GM12878 (cell line): Measurements from ENCODE around the gene ZNF805. TPM values are rescaled to one million over a fixed set of nuclear protein-coding genes. Genes with fewer than 3 reads are reported as not detected.

Source experiments
- ATAC-seq: fragments of 200-7000 bp; cut with Tn5 transposase; 3 replicates; pipeline ENCODE4 v1.9.1; 2020; ENCODE audit warnings: mild to moderate bottlenecking, moderate library complexity
- BruUV-seq: library from RNA; stranded (reverse); fragments of 400-500 nt; replicated peaks from 2 replicates; lab custom pipeline; 2021; lab: Mats Ljungman, UMichigan
- CTCF ChIA-PET: fragments of 300-600 bp; sonication (Branson Sonifier 250); formaldehyde crosslinking; extraction: SDS; loops from one replicate; lab custom pipeline; 2021; ENCODE audit warnings: inconsistent platforms; lab: Yijun Ruan, JAX
- POLR2A ChIA-PET: fragments of 350-600 bp; formaldehyde crosslinking; extraction: SDS; loops from one replicate; lab custom pipeline; 2021; ENCODE audit warnings: inconsistent platforms; lab: Charles Lee
- RAD21 ChIA-PET: fragments of 300-600 bp; sonication (Branson Sonifier 250); formaldehyde crosslinking; loops from one replicate; lab custom pipeline; 2023; ENCODE audit warnings: antibody characterized with exemption; ENCODE audit not compliant: unreplicated experiment; lab: Charles Lee
- SMC1A ChIA-PET: fragments of 300-600 bp; sonication (Branson Sonifier 250); formaldehyde crosslinking; loops from one replicate; lab custom pipeline; 2023; ENCODE audit not compliant: unreplicated experiment, uncharacterized antibody; lab: Charles Lee
- DNase-seq: peaks from one replicate; pipeline ENCODE4 v3.0.0-alpha.2; 2011; ENCODE audit warnings: low read depth, low spot score
- FAIRE-seq: peaks from 3 replicates; lab custom pipeline; 2011; peaks lifted over from hg19 to GRCh38; lab: Jason Lieb, UNC
- H2AFZ ChIP-seq: 2 replicates; pipeline ENCODE4 v1.6.0; 2011; ENCODE audit warnings: low read depth, low read length, control low read depth; ENCODE audit not compliant: control insufficient read depth
- H3K27ac ChIP-seq: 2 replicates; pipeline ENCODE4 v1.5.1; 2011; ENCODE audit warnings: control low read depth; ENCODE audit not compliant: control insufficient read depth, insufficient read depth
- H3K27me3 ChIP-seq, 2 experiments: replicated peaks in 1 of 2; 2 replicates each; pipeline versions ENCODE4 v1.6.0 to v1.6.1; 2011; ENCODE audit warnings: low read length in 1 of 2; ENCODE audit not compliant: control insufficient read depth in 2 of 2, insufficient read depth in 2 of 2
- H3K36me3 ChIP-seq, 2 experiments: 2 replicates each; pipeline ENCODE4 v1.5.1; 2011; ENCODE audit warnings: low read length in 1 of 2; ENCODE audit not compliant: control insufficient read depth in 2 of 2, insufficient read depth in 2 of 2
- H3K4me1 ChIP-seq: 2 replicates; pipeline ENCODE4 v1.6.1; 2011; ENCODE audit warnings: mild to moderate bottlenecking, low read length, moderate library complexity, mixed read lengths; ENCODE audit not compliant: control insufficient read depth, insufficient read depth
- H3K4me2 ChIP-seq: 2 replicates; pipeline ENCODE4 v1.6.0; 2011; ENCODE audit warnings: control low read depth; ENCODE audit not compliant: control insufficient read depth, insufficient read depth
- H3K4me3 ChIP-seq: fragments of 200-600 bp; sonication (generic); 2 replicates; pipeline ENCODE4 v1.5.1; 2016
- H3K79me2 ChIP-seq: 2 replicates; pipeline ENCODE4 v1.6.0; 2011; ENCODE audit warnings: low read length; ENCODE audit not compliant: control insufficient read depth, insufficient read depth
- H3K9ac ChIP-seq: 2 replicates; pipeline ENCODE4 v1.8.0; 2011; ENCODE audit warnings: low read length, control low read depth, mixed read lengths; ENCODE audit not compliant: control insufficient read depth, insufficient read depth
- H3K9me3 ChIP-seq: replicated peaks from 3 replicates; pipeline ENCODE4 v1.5.1; 2011; ENCODE audit warnings: mild to moderate bottlenecking, low read length; ENCODE audit not compliant: control insufficient read depth, insufficient read depth
- H4K20me1 ChIP-seq: 2 replicates; pipeline ENCODE4 v1.6.0; 2011; ENCODE audit not compliant: control insufficient read depth, insufficient read depth
- CBFB ChIP-seq: IDR thresholded peaks from 2 replicates; pipeline ENCODE4 v1.6.1; 2016; ENCODE audit warnings: antibody characterized with exemption, low read depth
- CBX3 ChIP-seq: fragments of 200-600 bp; sonication (generic); IDR thresholded peaks from 2 replicates; pipeline ENCODE4 v1.6.1; 2016; ENCODE audit warnings: low read depth, borderline replicate concordance
- EED ChIP-seq: sonication (generic); IDR thresholded peaks from 2 replicates; pipeline ENCODE4 v1.6.1; 2016; ENCODE audit warnings: antibody characterized with exemption, low read depth
- HDGF ChIP-seq: fragments of 450-650 bp; IDR thresholded peaks from 2 replicates; pipeline ENCODE4 v1.6.1; 2016; ENCODE audit warnings: antibody characterized with exemption
- NR2F1 ChIP-seq: fragments of 450-650 bp; conservative IDR thresholded peaks from 2 replicates; pipeline ENCODE4 v1.6.1; 2017; ENCODE audit warnings: mild to moderate bottlenecking
- PAX8 ChIP-seq: fragments of 450-650 bp; IDR thresholded peaks from 2 replicates; pipeline ENCODE4 v1.6.1; 2017; ENCODE audit warnings: mild to moderate bottlenecking, moderate library complexity
- RBBP5 ChIP-seq: fragments of 200-600 bp; sonication (generic); conservative IDR thresholded peaks from 2 replicates; pipeline ENCODE4 v1.6.1; 2016
- SUZ12 ChIP-seq: fragments of 200-600 bp; sonication (generic); IDR thresholded peaks from one replicate; pipeline ENCODE4 v1.6.1; 2018; ENCODE audit warnings: antibody characterized with exemption, mild to moderate bottlenecking; ENCODE audit not compliant: unreplicated experiment
- ZZZ3 ChIP-seq: IDR thresholded peaks from 2 replicates; pipeline ENCODE4 v1.6.1; 2011; ENCODE audit warnings: low read depth; ENCODE audit not compliant: control insufficient read depth, insufficient read length
- WGBS: methylation state at CpG from one replicate; pipeline ENCODE4 v1.1.6; 2016; ENCODE audit warnings: low lambda C conversion rate; ENCODE audit not compliant: insufficient replicate concordance, insufficient coverage; ENCODE audit errors: missing lambda C conversion rate; 5-methylcytosine and 5-hydroxymethylcytosine counted together
- in situ Hi-C: fragments of 300-500 bp; cut with MboI; formaldehyde crosslinking; loops from 9 replicates; pipeline ENCODE4 v1.14.3; 2018; ENCODE audit warnings: mixed read lengths
- intact Hi-C: fragments of 100-400 bp; cut with micrococcal nuclease; formaldehyde crosslinking; loops from one replicate; pipeline ENCODE4 v1.14.2; 2022; ENCODE audit not compliant: unreplicated experiment
- polyA plus RNA-seq, 11 experiments: library from polyadenylated mRNA; depleted of rRNA in 4 of 11; unstranded in 6 of 11; stranded (reverse) in 5 of 11; fragments of >200 nt; fragmentation: Nextera tagmentation in 4 of 11; fragmentation: Illumina TruSeq in 1 of 11; extraction: Ambion mirVana in 4 of 11; extraction: Trizol in 1 of 11; gene quantifications; 1 replicate in 1 of 11; 2 replicates in 10 of 11; pipeline versions ENCODE4 v1.2.1 to v1.2.3, GENCODE V29; 2011 to 2016; ENCODE audit warnings: inconsistent platforms in 2 of 11, missing spikeins in 2 of 11, low read depth in 1 of 11
- total RNA-seq, 4 experiments: library from RNA; depleted of rRNA in 3 of 4; stranded (reverse); fragments of >200 nt in 3 of 4; fragmentation: Illumina TruSeq in 1 of 4; extraction: Trizol in 1 of 4; gene quantifications; 2 replicates each; pipeline versions ENCODE4 v1.2.1 to v1.2.3, GENCODE V29; 2013 to 2021
- TF ChIP-seq, protein P1 (sequence below): fragments of 450-650 bp; IDR thresholded peaks from 2 replicates; pipeline ENCODE4 v1.6.1; 2018; ENCODE audit warnings: mild to moderate bottlenecking, low read depth, moderate library complexity; ENCODE audit not compliant: partially characterized antibody
- TF ChIP-seq, protein P2 (sequence below): IDR thresholded peaks from 2 replicates; pipeline ENCODE4 v1.6.1; 2012; ENCODE audit warnings: low read depth, low read length, improper control_type of control experiment
- TF ChIP-seq, protein P3 (sequence below): fragments of 450-650 bp; IDR thresholded peaks from 2 replicates; pipeline ENCODE4 v1.6.1; 2016; ENCODE audit warnings: mild to moderate bottlenecking, moderate library complexity, borderline replicate concordance
- TF ChIP-seq, protein P4 (sequence below): fragments of 450-650 bp; IDR thresholded peaks from 2 replicates; pipeline ENCODE4 v1.6.1; 2017; ENCODE audit warnings: mild to moderate bottlenecking

The ZNF805 gene
- total and polyA plus RNA-seq, 10 of the 15 experiments (the other 5 are each of a cell fraction or from before 2014, with no cell fraction given): 0.31 to 8.9 (median 2.3) TPM

DNA sequence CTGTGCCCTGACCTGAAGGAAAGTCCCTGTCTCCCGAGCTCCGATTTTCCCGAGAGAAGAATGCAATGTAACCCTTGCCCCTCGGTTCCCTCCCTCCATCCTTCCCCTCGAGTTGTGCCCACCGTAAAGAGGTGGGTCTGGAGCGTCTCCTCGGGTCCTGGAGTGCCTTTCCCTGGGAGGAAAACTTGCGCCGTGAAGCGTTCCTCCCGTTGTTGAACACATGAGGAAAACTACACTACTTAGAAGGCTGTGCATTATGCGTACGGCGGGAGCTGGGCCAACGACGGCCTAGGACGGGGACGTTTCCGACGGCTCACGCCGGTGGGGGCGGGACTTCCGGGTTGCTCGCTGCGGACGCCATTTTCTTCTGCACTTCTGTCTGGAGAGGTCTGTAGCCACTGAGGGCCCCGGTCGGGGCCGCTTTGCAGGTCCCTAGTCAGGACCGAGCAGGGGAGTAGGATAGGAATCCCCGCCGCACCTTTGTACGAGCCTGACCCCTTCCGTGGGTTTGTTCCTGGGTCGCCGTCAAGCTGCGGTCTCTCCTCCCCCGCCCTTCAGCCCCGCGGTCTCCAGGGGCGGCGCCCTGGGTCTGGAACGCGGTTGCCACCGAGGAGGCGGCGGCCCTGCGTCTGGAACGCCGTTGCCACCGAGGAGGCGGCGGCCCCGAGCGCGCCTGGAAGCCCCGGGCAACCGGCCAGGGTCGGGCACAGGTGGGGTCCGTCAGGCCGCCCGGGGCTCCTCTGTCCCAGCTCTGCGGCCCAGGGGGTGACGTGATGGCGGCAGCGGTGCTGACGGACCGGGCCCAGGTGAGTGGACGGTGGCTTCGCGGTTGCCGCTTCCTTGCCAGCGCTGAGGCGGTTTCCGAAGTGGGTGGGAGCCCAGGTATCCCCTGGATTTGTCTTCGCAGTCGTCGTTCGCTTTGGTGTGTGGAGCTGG, 49.0 kb upstream of the ZNF805 start, which contains the start of gene ZNF264:
ZNF264 (plus strand) TSS at position 360 of the 936 bp plus-strand sequence; CDS start at position 774, 414 bp downstream.
- Histone ChIP-seq H2AFZ (peak within 1 kb of the TSS; percentile 96), H4K20me1 (no peaks in the 10 kb centered on the region), H3K27me3 (no peaks in the 10 kb centered on the region), H3K9me3 (peaks cover 7% of the 10 kb centered on the region; the same call in 2 of the 3 replicates), H3K9ac (peak within 1 kb of the TSS; percentile 81), H3K36me3 (peaks cover 0 to 19% of the 10 kb centered on the region in 2 experiments; a peak in 2 of 4 replicates), H3K4me3 (peak within 1 kb of the TSS; percentile 83), H3K4me1 (peaks cover 7% of the 10 kb centered on the region; the same call in 1 of the 2 replicates), H3K79me2 (peaks cover 25% of the 10 kb centered on the region), H3K4me2 (peak within 1 kb of the TSS; percentile 99), H3K27ac (peak within 1 kb of the TSS; percentile 73)
- FAIRE-seq (no peak), DNase-seq (peak; percentile 49), ATAC-seq (peak; percentile 99)
- ChIA-PET SMC1A (interaction anchor here (1.1 kb wide), 1 partner anchor 131 kb away, joined by 3 read pairs; no protein-coding TSS in a partner anchor), POLR2A (interaction anchor here (0.6 kb wide), 1 partner anchor 10 kb away, joined by 3 read pairs; no protein-coding TSS in a partner anchor), RAD21 (no interaction called here), CTCF (no interaction called here)
- intact Hi-C loops (loop anchor here (1.0 kb wide), 1 partner anchor 89 kb away; the partner anchor contains the start of gene ZNF460), in situ Hi-C loops (no loop called here)
- 3% methylated on average over 76 of the region's 81 CpGs for WGBS
- BruUV-seq: no TSS peak
- TF ChIP-seq PAX8 (no peak), NR2F1 (no peak; the same call in 1 of the 2 replicates), ZZZ3 (no peak), CBX3 (no peak), CBFB (peak; percentile 60), EED (peak; percentile 15; the same call in 1 of the 2 replicates), SUZ12 (no peak), RBBP5 (no peak), HDGF (no peak)
- TF ChIP-seq, protein P1, sequence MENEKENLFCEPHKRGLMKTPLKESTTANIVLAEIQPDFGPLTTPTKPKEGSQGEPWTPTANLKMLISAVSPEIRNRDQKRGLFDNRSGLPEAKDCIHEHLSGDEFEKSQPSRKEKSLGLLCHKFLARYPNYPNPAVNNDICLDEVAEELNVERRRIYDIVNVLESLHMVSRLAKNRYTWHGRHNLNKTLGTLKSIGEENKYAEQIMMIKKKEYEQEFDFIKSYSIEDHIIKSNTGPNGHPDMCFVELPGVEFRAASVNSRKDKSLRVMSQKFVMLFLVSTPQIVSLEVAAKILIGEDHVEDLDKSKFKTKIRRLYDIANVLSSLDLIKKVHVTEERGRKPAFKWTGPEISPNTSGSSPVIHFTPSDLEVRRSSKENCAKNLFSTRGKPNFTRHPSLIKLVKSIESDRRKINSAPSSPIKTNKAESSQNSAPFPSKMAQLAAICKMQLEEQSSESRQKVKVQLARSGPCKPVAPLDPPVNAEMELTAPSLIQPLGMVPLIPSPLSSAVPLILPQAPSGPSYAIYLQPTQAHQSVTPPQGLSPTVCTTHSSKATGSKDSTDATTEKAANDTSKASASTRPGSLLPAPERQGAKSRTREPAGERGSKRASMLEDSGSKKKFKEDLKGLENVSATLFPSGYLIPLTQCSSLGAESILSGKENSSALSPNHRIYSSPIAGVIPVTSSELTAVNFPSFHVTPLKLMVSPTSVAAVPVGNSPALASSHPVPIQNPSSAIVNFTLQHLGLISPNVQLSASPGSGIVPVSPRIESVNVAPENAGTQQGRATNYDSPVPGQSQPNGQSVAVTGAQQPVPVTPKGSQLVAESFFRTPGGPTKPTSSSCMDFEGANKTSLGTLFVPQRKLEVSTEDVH: no peak
- TF ChIP-seq, protein P2, sequence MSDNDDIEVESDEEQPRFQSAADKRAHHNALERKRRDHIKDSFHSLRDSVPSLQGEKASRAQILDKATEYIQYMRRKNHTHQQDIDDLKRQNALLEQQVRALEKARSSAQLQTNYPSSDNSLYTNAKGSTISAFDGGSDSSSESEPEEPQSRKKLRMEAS: no peak; the same call in 1 of the 2 replicates
- TF ChIP-seq, protein P3, sequence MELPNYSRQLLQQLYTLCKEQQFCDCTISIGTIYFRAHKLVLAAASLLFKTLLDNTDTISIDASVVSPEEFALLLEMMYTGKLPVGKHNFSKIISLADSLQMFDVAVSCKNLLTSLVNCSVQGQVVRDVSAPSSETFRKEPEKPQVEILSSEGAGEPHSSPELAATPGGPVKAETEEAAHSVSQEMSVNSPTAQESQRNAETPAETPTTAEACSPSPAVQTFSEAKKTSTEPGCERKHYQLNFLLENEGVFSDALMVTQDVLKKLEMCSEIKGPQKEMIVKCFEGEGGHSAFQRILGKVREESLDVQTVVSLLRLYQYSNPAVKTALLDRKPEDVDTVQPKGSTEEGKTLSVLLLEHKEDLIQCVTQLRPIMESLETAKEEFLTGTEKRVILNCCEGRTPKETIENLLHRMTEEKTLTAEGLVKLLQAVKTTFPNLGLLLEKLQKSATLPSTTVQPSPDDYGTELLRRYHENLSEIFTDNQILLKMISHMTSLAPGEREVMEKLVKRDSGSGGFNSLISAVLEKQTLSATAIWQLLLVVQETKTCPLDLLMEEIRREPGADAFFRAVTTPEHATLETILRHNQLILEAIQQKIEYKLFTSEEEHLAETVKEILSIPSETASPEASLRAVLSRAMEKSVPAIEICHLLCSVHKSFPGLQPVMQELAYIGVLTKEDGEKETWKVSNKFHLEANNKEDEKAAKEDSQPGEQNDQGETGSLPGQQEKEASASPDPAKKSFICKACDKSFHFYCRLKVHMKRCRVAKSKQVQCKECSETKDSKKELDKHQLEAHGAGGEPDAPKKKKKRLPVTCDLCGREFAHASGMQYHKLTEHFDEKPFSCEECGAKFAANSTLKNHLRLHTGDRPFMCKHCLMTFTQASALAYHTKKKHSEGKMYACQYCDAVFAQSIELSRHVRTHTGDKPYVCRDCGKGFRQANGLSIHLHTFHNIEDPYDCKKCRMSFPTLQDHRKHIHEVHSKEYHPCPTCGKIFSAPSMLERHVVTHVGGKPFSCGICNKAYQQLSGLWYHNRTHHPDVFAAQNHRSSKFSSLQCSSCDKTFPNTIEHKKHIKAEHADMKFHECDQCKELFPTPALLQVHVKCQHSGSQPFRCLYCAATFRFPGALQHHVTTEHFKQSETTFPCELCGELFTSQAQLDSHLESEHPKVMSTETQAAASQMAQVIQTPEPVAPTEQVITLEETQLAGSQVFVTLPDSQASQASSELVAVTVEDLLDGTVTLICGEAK: peak; percentile 87
- TF ChIP-seq, protein P4, sequence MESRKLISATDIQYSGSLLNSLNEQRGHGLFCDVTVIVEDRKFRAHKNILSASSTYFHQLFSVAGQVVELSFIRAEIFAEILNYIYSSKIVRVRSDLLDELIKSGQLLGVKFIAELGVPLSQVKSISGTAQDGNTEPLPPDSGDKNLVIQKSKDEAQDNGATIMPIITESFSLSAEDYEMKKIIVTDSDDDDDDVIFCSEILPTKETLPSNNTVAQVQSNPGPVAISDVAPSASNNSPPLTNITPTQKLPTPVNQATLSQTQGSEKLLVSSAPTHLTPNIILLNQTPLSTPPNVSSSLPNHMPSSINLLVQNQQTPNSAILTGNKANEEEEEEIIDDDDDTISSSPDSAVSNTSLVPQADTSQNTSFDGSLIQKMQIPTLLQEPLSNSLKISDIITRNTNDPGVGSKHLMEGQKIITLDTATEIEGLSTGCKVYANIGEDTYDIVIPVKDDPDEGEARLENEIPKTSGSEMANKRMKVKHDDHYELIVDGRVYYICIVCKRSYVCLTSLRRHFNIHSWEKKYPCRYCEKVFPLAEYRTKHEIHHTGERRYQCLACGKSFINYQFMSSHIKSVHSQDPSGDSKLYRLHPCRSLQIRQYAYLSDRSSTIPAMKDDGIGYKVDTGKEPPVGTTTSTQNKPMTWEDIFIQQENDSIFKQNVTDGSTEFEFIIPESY: no peak
